ENCODE data around the gene TMEM134.

GRCh38 chr11:67435031-67435726 is 33.9 kb downstream of the TMEM134 start:
- TF ChIP-seq, protein P1, sequence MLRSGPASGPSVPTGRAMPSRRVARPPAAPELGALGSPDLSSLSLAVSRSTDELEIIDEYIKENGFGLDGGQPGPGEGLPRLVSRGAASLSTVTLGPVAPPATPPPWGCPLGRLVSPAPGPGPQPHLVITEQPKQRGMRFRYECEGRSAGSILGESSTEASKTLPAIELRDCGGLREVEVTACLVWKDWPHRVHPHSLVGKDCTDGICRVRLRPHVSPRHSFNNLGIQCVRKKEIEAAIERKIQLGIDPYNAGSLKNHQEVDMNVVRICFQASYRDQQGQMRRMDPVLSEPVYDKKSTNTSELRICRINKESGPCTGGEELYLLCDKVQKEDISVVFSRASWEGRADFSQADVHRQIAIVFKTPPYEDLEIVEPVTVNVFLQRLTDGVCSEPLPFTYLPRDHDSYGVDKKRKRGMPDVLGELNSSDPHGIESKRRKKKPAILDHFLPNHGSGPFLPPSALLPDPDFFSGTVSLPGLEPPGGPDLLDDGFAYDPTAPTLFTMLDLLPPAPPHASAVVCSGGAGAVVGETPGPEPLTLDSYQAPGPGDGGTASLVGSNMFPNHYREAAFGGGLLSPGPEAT (IDR thresholded peaks at IDR 0.05; ENCODE audit: low read depth) = no peak
- no peak for TF ChIP-seq POLR2A (IDR thresholded peaks at IDR 0.05; ENCODE audit: low read depth, low read length)
- no peak for TF ChIP-seq PAX5 (IDR thresholded peaks at IDR 0.05; ENCODE audit: borderline replicate concordance, low read depth, low read length)
- TF ChIP-seq FOXM1 (IDR thresholded peaks at IDR 0.05; ENCODE audit: low read depth, low read length) = no peak
- TF ChIP-seq, protein P2, sequence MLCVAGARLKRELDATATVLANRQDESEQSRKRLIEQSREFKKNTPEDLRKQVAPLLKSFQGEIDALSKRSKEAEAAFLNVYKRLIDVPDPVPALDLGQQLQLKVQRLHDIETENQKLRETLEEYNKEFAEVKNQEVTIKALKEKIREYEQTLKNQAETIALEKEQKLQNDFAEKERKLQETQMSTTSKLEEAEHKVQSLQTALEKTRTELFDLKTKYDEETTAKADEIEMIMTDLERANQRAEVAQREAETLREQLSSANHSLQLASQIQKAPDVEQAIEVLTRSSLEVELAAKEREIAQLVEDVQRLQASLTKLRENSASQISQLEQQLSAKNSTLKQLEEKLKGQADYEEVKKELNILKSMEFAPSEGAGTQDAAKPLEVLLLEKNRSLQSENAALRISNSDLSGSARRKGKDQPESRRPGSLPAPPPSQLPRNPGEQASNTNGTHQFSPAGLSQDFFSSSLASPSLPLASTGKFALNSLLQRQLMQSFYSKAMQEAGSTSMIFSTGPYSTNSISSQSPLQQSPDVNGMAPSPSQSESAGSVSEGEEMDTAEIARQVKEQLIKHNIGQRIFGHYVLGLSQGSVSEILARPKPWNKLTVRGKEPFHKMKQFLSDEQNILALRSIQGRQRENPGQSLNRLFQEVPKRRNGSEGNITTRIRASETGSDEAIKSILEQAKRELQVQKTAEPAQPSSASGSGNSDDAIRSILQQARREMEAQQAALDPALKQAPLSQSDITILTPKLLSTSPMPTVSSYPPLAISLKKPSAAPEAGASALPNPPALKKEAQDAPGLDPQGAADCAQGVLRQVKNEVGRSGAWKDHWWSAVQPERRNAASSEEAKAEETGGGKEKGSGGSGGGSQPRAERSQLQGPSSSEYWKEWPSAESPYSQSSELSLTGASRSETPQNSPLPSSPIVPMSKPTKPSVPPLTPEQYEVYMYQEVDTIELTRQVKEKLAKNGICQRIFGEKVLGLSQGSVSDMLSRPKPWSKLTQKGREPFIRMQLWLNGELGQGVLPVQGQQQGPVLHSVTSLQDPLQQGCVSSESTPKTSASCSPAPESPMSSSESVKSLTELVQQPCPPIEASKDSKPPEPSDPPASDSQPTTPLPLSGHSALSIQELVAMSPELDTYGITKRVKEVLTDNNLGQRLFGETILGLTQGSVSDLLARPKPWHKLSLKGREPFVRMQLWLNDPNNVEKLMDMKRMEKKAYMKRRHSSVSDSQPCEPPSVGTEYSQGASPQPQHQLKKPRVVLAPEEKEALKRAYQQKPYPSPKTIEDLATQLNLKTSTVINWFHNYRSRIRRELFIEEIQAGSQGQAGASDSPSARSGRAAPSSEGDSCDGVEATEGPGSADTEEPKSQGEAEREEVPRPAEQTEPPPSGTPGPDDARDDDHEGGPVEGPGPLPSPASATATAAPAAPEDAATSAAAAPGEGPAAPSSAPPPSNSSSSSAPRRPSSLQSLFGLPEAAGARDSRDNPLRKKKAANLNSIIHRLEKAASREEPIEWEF (IDR thresholded peaks at IDR 0.05; ENCODE audit: insufficient replicate concordance, low read depth, low read length) = no peak
- TF ChIP-seq TARDBP (IDR thresholded peaks at IDR 0.05; ENCODE audit: borderline replicate concordance) = no peak
- no peak for TF ChIP-seq RCOR1 (conservative IDR thresholded peaks at IDR 0.05; ENCODE audit: low read depth, low read length)
- no peak for TF ChIP-seq CTCF (IDR thresholded peaks at IDR 0.05 in 2 of 3, conservative IDR thresholded peaks at IDR 0.05 in 1 of 3; ENCODE audit: control insufficient read depth in 2 of 3, extremely low read depth in 1 of 3, insufficient read depth in 1 of 3, low read depth in 3 of 3, low read length in 3 of 3)
- no peak for TF ChIP-seq BRCA1 (IDR thresholded peaks at IDR 0.05; ENCODE audit: low read depth, low read length)
- no peak for TF ChIP-seq NFXL1 (IDR thresholded peaks at IDR 0.05; ENCODE audit: borderline replicate concordance)
- TF ChIP-seq EZH2 (IDR thresholded peaks at IDR 0.05; ENCODE audit: borderline replicate concordance, control insufficient read depth, low read depth, low read length) = no peak

All from GM12878 (cell line).